ENCODE measurements around the gene CDK5RAP2.

CDK5RAP2 gene

GRCh38 chr9:120397453-120397852, 182.5 kb downstream of the CDK5RAP2 start:
- TF ChIP-seq POLR2AphosphoS5 (IDR thresholded peaks at IDR 0.05; ENCODE audit: low read depth) (no peak), GABPA (IDR thresholded peaks at IDR 0.05; ENCODE audit: low read depth) (no peak), REST (IDR thresholded peaks at IDR 0.05; ENCODE audit: insufficient replicate concordance, low read depth) (no peak), CTCF (IDR thresholded peaks at IDR 0.05; ENCODE audit: insufficient read depth, low read length) (no peak), SPI1 (IDR thresholded peaks at IDR 0.05; ENCODE audit: borderline replicate concordance, low read depth) (no peak)
- Histone ChIP-seq H3K4me3 (replicated peaks; ENCODE audit: insufficient read depth, low read length) (no peak overlapping the region), H3K27ac (replicated peaks) (no peak overlapping the region), H3K27me3 (ENCODE audit: insufficient read depth, poor library complexity, severe bottlenecking) (no peaks in the 10 kb centered on the region)
- no peak for DNase-seq (ENCODE audit: low read depth in 1 of 2, low spot score in 1 of 2)

- H3K27me3 ChIP-seq (ENCODE audit: insufficient read depth, poor library complexity, severe bottlenecking): no peaks in the 10 kb centered on the region
- H3K4me3 ChIP-seq (replicated peaks; ENCODE audit: insufficient read depth, low read length): no peak overlapping the region
- TF ChIP-seq CTCF (IDR thresholded peaks at IDR 0.05; ENCODE audit: insufficient read depth, low read length) (no peak), SPI1 (IDR thresholded peaks at IDR 0.05; ENCODE audit: borderline replicate concordance, low read depth) (no peak), REST (IDR thresholded peaks at IDR 0.05; ENCODE audit: insufficient replicate concordance, low read depth) (no peak), POLR2AphosphoS5 (IDR thresholded peaks at IDR 0.05; ENCODE audit: low read depth) (no peak), GABPA (IDR thresholded peaks at IDR 0.05; ENCODE audit: low read depth) (no peak)
- DNase-seq (ENCODE audit: low read depth in 1 of 2, low spot score in 1 of 2): no peak
- H3K27ac ChIP-seq (replicated peaks): no peak overlapping the region
Observed at GRCh38 chr9:120396931-120397330, 183.0 kb downstream of the CDK5RAP2 start.

GRCh38 chr9:120396418-120396817, 183.5 kb downstream of the CDK5RAP2 start:
- DNase-seq (ENCODE audit: low read depth in 1 of 2, low spot score in 1 of 2): no peak
- Histone ChIP-seq H3K4me3 (replicated peaks; ENCODE audit: insufficient read depth, low read length) (no peak overlapping the region), H3K27ac (replicated peaks) (no peak overlapping the region), H3K27me3 (ENCODE audit: insufficient read depth, poor library complexity, severe bottlenecking) (no peaks in the 10 kb centered on the region)
- TF ChIP-seq REST (IDR thresholded peaks at IDR 0.05; ENCODE audit: insufficient replicate concordance, low read depth) (no peak), CTCF (IDR thresholded peaks at IDR 0.05; ENCODE audit: insufficient read depth, low read length) (no peak), POLR2AphosphoS5 (IDR thresholded peaks at IDR 0.05; ENCODE audit: low read depth) (no peak), GABPA (IDR thresholded peaks at IDR 0.05; ENCODE audit: low read depth) (no peak), SPI1 (IDR thresholded peaks at IDR 0.05; ENCODE audit: borderline replicate concordance, low read depth) (no peak)
